ENCODE data around the gene KCTD19.

KCTD19 gene

DNA sequence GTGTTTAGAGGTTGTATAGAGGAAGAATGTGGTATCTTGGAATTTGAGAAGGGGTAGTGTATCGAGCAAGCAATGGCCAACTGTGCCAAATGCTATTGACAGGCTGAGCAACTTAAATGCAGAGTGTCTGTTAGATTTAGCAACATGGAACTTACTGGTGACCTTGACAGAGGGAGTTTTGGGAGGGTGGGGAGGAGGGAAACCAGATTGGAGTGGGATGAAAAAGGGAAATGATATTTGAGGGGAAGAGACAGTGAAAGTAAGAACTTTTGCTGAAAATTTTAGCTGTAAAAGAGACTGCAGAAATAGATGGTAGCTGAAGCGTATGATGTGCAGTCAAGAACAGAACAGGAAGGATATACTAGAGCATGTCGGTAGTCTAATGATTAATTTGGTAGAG is 1.2 kb upstream of the KCTD19 start:
- TF ChIP-seq, protein P1, sequence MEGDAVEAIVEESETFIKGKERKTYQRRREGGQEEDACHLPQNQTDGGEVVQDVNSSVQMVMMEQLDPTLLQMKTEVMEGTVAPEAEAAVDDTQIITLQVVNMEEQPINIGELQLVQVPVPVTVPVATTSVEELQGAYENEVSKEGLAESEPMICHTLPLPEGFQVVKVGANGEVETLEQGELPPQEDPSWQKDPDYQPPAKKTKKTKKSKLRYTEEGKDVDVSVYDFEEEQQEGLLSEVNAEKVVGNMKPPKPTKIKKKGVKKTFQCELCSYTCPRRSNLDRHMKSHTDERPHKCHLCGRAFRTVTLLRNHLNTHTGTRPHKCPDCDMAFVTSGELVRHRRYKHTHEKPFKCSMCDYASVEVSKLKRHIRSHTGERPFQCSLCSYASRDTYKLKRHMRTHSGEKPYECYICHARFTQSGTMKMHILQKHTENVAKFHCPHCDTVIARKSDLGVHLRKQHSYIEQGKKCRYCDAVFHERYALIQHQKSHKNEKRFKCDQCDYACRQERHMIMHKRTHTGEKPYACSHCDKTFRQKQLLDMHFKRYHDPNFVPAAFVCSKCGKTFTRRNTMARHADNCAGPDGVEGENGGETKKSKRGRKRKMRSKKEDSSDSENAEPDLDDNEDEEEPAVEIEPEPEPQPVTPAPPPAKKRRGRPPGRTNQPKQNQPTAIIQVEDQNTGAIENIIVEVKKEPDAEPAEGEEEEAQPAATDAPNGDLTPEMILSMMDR (conservative IDR thresholded peaks at IDR 0.05; ENCODE audit: control insufficient read depth, insufficient read depth, low read depth, low read length) = no peak
- H3K4me3 ChIP-seq (ENCODE audit: control insufficient read depth, low read depth, low read length) = no peak overlapping the region
- DNase-seq (ENCODE audit: low read depth) = no peak

DNA sequence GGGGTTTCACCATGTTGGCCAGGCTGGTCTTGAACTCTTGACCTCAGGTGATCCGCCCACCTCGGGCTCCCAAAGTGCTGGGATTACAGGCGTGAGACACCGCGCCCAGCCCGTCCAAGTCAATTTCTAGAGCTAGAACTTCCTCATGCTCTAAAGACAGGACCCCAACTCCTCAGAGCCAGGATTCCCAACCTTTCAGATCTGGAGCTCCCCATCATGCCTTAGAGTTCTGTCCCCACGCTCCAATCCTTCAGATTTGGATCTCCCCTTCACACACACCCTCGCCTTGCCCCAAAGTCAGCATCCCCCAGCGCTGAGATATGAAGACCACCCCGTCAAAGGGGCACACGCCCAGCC is 448 bp downstream of the KCTD19 start:
- TF ChIP-seq, protein P1 (conservative IDR thresholded peaks at IDR 0.05; ENCODE audit: control insufficient read depth, insufficient read depth, low read depth, low read length) = no peak
- peak overlapping the region; percentile 53 for H3K4me3 ChIP-seq (ENCODE audit: control insufficient read depth, low read depth, low read length)

DNA sequence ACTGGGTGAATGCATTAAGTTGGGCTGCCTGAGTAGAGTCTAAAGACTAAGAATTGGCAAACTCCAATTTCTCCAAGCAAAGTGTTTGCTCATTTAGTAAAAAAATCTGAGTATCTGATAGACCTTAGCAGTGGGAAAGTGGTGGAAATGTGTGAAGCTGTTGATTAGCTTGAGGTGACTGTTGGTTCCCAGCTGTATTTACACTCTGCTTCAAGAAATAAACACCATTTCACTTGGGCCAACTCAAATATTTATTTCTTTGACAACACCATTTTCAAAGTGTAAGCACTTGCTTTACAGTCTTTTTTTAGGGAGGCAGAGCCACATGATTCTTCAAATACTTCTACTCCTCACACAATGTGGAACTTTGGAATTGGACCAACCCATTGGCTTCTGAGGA is 8.7 kb downstream of the KCTD19 start:
- no peak for DNase-seq (ENCODE audit: low read depth)
- TF ChIP-seq, protein P1 (conservative IDR thresholded peaks at IDR 0.05; ENCODE audit: control insufficient read depth, insufficient read depth, low read depth, low read length) = no peak
- no peak overlapping the region for H3K4me3 ChIP-seq (ENCODE audit: control insufficient read depth, low read depth, low read length)

More for the DNA sequence above, 448 bp downstream of the KCTD19 start:
- DNase-seq (ENCODE audit: low read depth) = no peak

DNA sequence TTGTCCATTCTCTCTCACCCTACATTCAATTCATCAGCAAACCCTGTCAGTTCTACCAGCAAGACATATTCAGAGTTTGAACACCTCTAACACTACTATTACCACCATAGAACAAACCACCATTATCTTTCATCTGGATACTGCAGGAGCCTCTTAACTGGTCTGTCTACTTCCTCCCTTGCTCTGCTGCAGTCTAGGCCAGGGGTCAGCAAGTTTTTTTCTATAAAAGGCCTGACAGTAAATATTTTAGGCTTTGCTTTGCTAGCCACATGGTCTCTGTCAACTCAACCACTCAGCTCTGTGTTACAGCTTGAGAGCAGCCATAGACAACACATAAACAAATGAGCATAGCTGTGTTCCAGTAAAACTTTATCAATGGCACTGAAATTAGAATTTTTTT is 13.8 kb downstream of the KCTD19 start:
- TF ChIP-seq, protein P1 (conservative IDR thresholded peaks at IDR 0.05; ENCODE audit: control insufficient read depth, insufficient read depth, low read depth, low read length) = no peak
- DNase-seq (ENCODE audit: low read depth) = peak; percentile 38
- H3K4me3 ChIP-seq (ENCODE audit: control insufficient read depth, low read depth, low read length) = no peak overlapping the region

DNA sequence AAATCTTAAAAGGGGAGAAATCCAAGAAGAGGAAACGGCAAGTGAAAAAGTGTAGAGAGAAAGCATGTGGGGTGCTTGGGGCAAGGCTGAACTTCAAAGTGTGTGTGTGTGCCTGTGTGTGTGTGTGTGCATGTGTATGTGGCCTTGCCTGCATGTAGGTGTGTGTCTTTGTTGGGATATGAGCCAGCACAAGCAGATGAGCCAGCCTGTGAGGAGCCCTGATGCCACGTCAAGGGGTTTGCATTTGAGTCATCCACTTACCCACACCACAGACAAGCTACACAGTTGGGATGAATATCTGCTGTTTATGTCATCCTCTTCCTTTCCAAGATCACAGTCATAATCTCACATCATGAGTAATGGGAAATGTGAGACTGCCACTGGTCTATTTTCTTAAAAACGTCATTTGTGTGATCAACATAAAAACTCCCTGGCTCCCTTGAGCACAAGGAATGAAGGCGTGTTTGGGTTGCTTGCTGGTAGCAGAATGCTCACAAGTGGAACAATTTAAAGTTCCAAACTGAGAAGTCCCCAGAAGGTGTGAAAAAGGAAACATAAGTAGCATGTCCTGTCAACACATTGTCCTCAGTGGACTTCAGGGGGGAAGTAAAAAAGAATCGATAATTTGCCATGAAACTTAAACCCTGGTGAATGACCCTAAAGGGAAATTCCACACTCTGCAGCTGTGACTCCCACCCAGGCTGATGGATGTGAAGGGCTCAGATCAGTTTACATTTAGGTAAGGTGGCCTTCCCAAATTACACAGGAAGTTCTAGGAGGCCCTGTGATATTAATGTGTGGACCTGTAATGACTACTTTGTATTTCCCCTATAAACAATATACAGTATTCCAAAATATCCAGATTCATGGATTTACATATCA is 14.7 kb downstream of the KCTD19 start:
- TF ChIP-seq, protein P1 (conservative IDR thresholded peaks at IDR 0.05; ENCODE audit: control insufficient read depth, insufficient read depth, low read depth, low read length) = no peak
- DNase-seq (ENCODE audit: low read depth) = peak; percentile 100
- H3K4me3 ChIP-seq (ENCODE audit: control insufficient read depth, low read depth, low read length) = no peak overlapping the region

DNA sequence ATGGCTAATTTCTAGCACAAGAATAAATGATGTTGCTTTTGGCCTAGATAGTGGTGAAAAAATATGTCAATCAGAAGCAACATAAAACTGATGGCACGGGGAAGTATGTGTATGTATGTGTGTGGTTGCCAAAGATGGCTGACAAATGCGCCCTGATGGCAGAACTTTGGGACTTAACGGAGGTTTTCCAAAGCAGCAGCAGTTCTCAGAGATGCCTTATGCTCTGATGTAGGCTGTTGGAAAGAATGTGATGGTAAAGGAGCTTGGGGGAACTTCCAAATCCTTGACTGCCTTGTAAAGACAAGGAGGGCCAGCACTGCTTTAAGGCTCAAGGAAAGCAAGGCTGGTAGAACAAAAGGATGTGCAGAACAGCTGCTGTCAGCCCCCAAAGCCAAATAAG is 16.0 kb downstream of the KCTD19 start:
- no peak overlapping the region for H3K4me3 ChIP-seq (ENCODE audit: control insufficient read depth, low read depth, low read length)
- no peak for DNase-seq (ENCODE audit: low read depth)
- TF ChIP-seq, protein P1 (conservative IDR thresholded peaks at IDR 0.05; ENCODE audit: control insufficient read depth, insufficient read depth, low read depth, low read length) = no peak

All from fibroblast of mammary gland (primary cell).